H9 (cell line): ENCODE results near the gene ZSCAN30. TPM values are rescaled to one million over a fixed set of nuclear protein-coding genes. Genes with fewer than 3 reads are reported as not detected.

Experiments
- DNase-seq: peaks from one replicate; pipeline ENCODE4 v3.0.0-alpha.2; 2017
- H2AFZ ChIP-seq: one replicate; pipeline ENCODE4 v1.6.1; 2013; ENCODE audit warnings: mild to moderate bottlenecking, low read length, control low read depth, moderate library complexity
- H2AK5ac ChIP-seq: 2 replicates; pipeline ENCODE4 v1.6.1; 2013; ENCODE audit warnings: low read length, control low read depth, mixed read lengths; ENCODE audit not compliant: insufficient read length
- H2BK120ac ChIP-seq: one replicate; pipeline ENCODE4 v1.6.1; 2013; ENCODE audit warnings: low read depth, mild to moderate bottlenecking, low read length, control low read depth, inconsistent platforms; ENCODE audit not compliant: poor library complexity, severe bottlenecking
- H2BK12ac ChIP-seq: 2 replicates; pipeline ENCODE4 v1.6.1; 2013; ENCODE audit warnings: low read length, control low read depth, mixed read lengths, low read depth; ENCODE audit not compliant: insufficient read length
- H2BK15ac ChIP-seq: 2 replicates; pipeline ENCODE4 v1.6.1; 2013; ENCODE audit warnings: low read depth, low read length, control low read depth
- H2BK20ac ChIP-seq: one replicate; pipeline ENCODE4 v1.6.1; 2013; ENCODE audit warnings: low read depth, mild to moderate bottlenecking, low read length, control low read depth, inconsistent platforms; ENCODE audit not compliant: poor library complexity, severe bottlenecking
- H2BK5ac ChIP-seq: 2 replicates; pipeline ENCODE4 v1.6.1; 2013; ENCODE audit warnings: low read length, control low read depth, mixed read lengths; ENCODE audit not compliant: insufficient read length
- H3K14ac ChIP-seq: 2 replicates; pipeline ENCODE4 v1.6.1; 2013; ENCODE audit warnings: low read length, control low read depth; ENCODE audit not compliant: insufficient read depth
- H3K18ac ChIP-seq: 2 replicates; pipeline ENCODE4 v1.6.1; 2013; ENCODE audit warnings: low read depth, mild to moderate bottlenecking, mixed read lengths, low read length, control low read depth; ENCODE audit not compliant: insufficient read length
- H3K23ac ChIP-seq: 2 replicates; pipeline ENCODE4 v1.6.1; 2013; ENCODE audit warnings: low read length, control low read depth, mixed read lengths, low read depth; ENCODE audit not compliant: insufficient read length
- H3K23me2 ChIP-seq: 2 replicates; pipeline ENCODE4 v1.6.1; 2013; ENCODE audit warnings: low read depth, mild to moderate bottlenecking, mixed read lengths, low read length, control low read depth; ENCODE audit not compliant: insufficient read length, poor library complexity, severe bottlenecking
- H3K27ac ChIP-seq: 2 replicates; pipeline ENCODE4 v1.5.1; 2013; ENCODE audit warnings: low read length, control low read depth, mixed read lengths, low read depth; ENCODE audit not compliant: insufficient read length
- H3K27me3 ChIP-seq: 2 replicates; pipeline ENCODE4 v1.6.1; 2013; ENCODE audit warnings: low read length, control low read depth, inconsistent platforms; ENCODE audit not compliant: insufficient read depth
- H3K4ac ChIP-seq: 2 replicates; pipeline ENCODE4 v1.6.1; 2013; ENCODE audit warnings: low read depth, mild to moderate bottlenecking, control low read depth, inconsistent platforms, low read length, moderate library complexity
- H3K4me1 ChIP-seq: 2 replicates; pipeline ENCODE4 v1.6.1; 2013; ENCODE audit warnings: low read length, control low read depth, inconsistent platforms; ENCODE audit not compliant: insufficient read depth
- H3K4me2 ChIP-seq: 2 replicates; pipeline ENCODE4 v1.6.1; 2013; ENCODE audit warnings: low read length, control low read depth, mixed read lengths; ENCODE audit not compliant: insufficient read length, insufficient read depth
- H3K56ac ChIP-seq: 2 replicates; pipeline ENCODE4 v1.6.1; 2013; ENCODE audit warnings: low read depth, mild to moderate bottlenecking, mixed read lengths, low read length, control low read depth; ENCODE audit not compliant: insufficient read length
- H3K79me1 ChIP-seq: 2 replicates; pipeline ENCODE4 v1.6.1; 2013; ENCODE audit warnings: low read depth, mild to moderate bottlenecking, moderate library complexity, low read length, control low read depth, inconsistent platforms; ENCODE audit not compliant: insufficient read depth, poor library complexity, severe bottlenecking
- H3K79me2 ChIP-seq: 2 replicates; pipeline ENCODE4 v1.6.1; 2013; ENCODE audit warnings: low read length, control low read depth, inconsistent platforms; ENCODE audit not compliant: insufficient read depth
- H3K9ac ChIP-seq: 2 replicates; pipeline ENCODE4 v1.6.1; 2013; ENCODE audit warnings: low read length, control low read depth, mixed read lengths; ENCODE audit not compliant: insufficient read length; ENCODE audit errors: extremely low read depth
- H3K9me3 ChIP-seq: one replicate; pipeline ENCODE4 v1.6.1; 2013; ENCODE audit warnings: low read depth, low read length, inconsistent platforms; ENCODE audit not compliant: control insufficient read depth
- H3T11ph ChIP-seq: one replicate; pipeline ENCODE4 v1.6.1; 2013; ENCODE audit warnings: mild to moderate bottlenecking, low read length, control low read depth, inconsistent platforms
- H4K20me1 ChIP-seq: one replicate; pipeline ENCODE4 v1.6.1; 2013; ENCODE audit not compliant: control insufficient read depth, insufficient read length, insufficient read depth
- H4K5ac ChIP-seq: 2 replicates; pipeline ENCODE4 v1.6.1; 2013; ENCODE audit warnings: low read depth, mild to moderate bottlenecking, mixed read lengths, low read length, control low read depth; ENCODE audit not compliant: insufficient read length
- H4K8ac ChIP-seq: replicated peaks from 2 replicates; pipeline ENCODE4 v1.6.1; 2013; ENCODE audit warnings: low read length, control low read depth, mixed read lengths, low read depth; ENCODE audit not compliant: insufficient read length
- H4K91ac ChIP-seq: 2 replicates; pipeline ENCODE4 v1.6.1; 2013; ENCODE audit warnings: low read depth, mild to moderate bottlenecking, moderate library complexity, mixed read lengths, low read length, control low read depth; ENCODE audit not compliant: insufficient read length
- H3K27ac Mint-ChIP-seq, 3 experiments: 2 replicates in 2 of 3; 3 replicates in 1 of 3; pipeline ENCODE4 v1.8.0; 2020 to 2021; ENCODE audit warnings: mixed read lengths in 3 of 3, mild to moderate bottlenecking in 1 of 3, moderate library complexity in 1 of 3
- H3K27me3 Mint-ChIP-seq: 2 replicates; pipeline ENCODE4 v1.8.0; 2021; ENCODE audit warnings: low read depth, mild to moderate bottlenecking, moderate library complexity, mixed read lengths
- H3K36me3 Mint-ChIP-seq, 3 experiments: 2 replicates in 2 of 3; 3 replicates in 1 of 3; pipeline ENCODE4 v1.8.0; 2020 to 2021; ENCODE audit warnings: low read depth in 3 of 3, mixed read lengths in 3 of 3; ENCODE audit not compliant: insufficient read depth in 1 of 3
- H3K4me1 Mint-ChIP-seq, 2 experiments: 2 replicates each; pipeline ENCODE4 v1.8.0; 2020; ENCODE audit warnings: mixed read lengths in 2 of 2
- H3K4me3 Mint-ChIP-seq, 2 experiments: 2 replicates in 1 of 2; 3 replicates in 1 of 2; pipeline ENCODE4 v1.8.0; 2020 to 2021; ENCODE audit warnings: mild to moderate bottlenecking in 2 of 2, mixed read lengths in 2 of 2, moderate library complexity in 1 of 2
- H3K9me3 Mint-ChIP-seq, 2 experiments: 2 replicates in 1 of 2; 3 replicates in 1 of 2; pipeline ENCODE4 v1.8.0; 2020; ENCODE audit warnings: mild to moderate bottlenecking in 2 of 2, mixed read lengths in 2 of 2, moderate library complexity in 1 of 2
- CTCF ChIP-seq: fragments of 200-600 bp; sonication (generic); conservative IDR thresholded peaks from 3 replicates; pipeline ENCODE4 v1.8.0; 2021; ENCODE audit warnings: antibody characterized with exemption, mild to moderate bottlenecking
- WGBS: extraction: QIAGEN DNeasy Blood & Tissue Kit; methylation state at CpG from one replicate; pipeline ENCODE4 v1.1.7; 2013; ENCODE audit warnings: missing lambda C conversion rate, low lambda C conversion rate, mixed read lengths; ENCODE audit not compliant: insufficient read length; ENCODE audit errors: extremely low coverage; 5-methylcytosine and 5-hydroxymethylcytosine counted together
- total RNA-seq: library from RNA; stranded (reverse); gene quantifications from 2 replicates; pipeline ENCODE4 v1.2.1, GENCODE V29; 2021

ZSCAN30 gene
- total RNA-seq, 1 experiment from 2014 or later: 11.6 TPM

DNA sequence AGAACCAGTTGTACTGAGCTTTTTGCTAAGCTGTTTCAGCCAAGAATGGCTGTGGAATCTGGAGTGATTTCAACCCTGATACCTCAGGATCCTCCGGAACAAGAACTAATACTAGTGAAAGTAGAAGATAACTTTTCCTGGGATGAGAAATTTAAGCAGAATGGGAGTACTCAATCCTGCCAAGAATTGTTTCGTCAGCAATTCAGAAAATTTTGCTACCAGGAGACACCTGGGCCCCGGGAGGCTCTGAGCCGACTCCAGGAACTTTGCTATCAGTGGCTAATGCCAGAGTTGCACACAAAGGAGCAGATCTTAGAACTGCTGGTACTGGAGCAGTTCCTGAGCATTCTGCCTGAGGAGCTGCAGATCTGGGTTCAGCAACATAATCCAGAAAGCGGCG, 47.6 kb downstream of the ZSCAN30 start:
- no peak overlapping the region; the same call in 1 of the 2 replicates for H3K4ac ChIP-seq
- no peak overlapping the region for H3K4me2 ChIP-seq
- H3K36me3 Mint-ChIP-seq: peaks cover 47 to 52% (median 52%) of the 10 kb centered on the region in 3 experiments
- H3K27me3 Mint-ChIP-seq: no peaks in the 10 kb centered on the region
- H3K9ac ChIP-seq: peak overlapping the region; percentile 10
- no peak for TF ChIP-seq CTCF
- H3T11ph ChIP-seq: no peak overlapping the region
- H2BK5ac ChIP-seq: no peak overlapping the region
- no CpG with 5 or more reads among the region's 6 CpGs for WGBS
- no peak overlapping the region for H4K5ac ChIP-seq
- no peak overlapping the region for H3K23ac ChIP-seq
- H3K4me3 Mint-ChIP-seq: peak overlapping the region; percentile 88 to 94; a peak in 3 of 5 replicates
- no peaks in the 10 kb centered on the region for H3K9me3 ChIP-seq
- H3K27ac Mint-ChIP-seq: peak overlapping the region in 2 of 3 experiments; percentile 62 to 77; a peak in 2 of 7 replicates
- H4K20me1 ChIP-seq: no peaks in the 10 kb centered on the region
- no peak overlapping the region for H4K8ac ChIP-seq
- no peak for DNase-seq
- H2BK20ac ChIP-seq: no peak overlapping the region
- no peak overlapping the region for H3K18ac ChIP-seq
- H2AFZ ChIP-seq: no peak overlapping the region
- peaks cover 4% of the 10 kb centered on the region; the same call in 1 of the 2 replicates for H3K79me2 ChIP-seq
- no peaks in the 10 kb centered on the region for H3K4me1 ChIP-seq
- H2BK120ac ChIP-seq: no peak overlapping the region
- no peak overlapping the region for H3K14ac ChIP-seq
- no peaks in the 10 kb centered on the region for H3K27me3 ChIP-seq
- H3K56ac ChIP-seq: no peak overlapping the region
- H3K79me1 ChIP-seq: peaks cover 3% of the 10 kb centered on the region
- no peak overlapping the region for H2BK15ac ChIP-seq
- H3K4me1 Mint-ChIP-seq: peaks cover 6 to 13% of the 10 kb centered on the region in 2 experiments
- H3K23me2 ChIP-seq: peaks cover 3% of the 10 kb centered on the region
- H4K91ac ChIP-seq: no peak overlapping the region
- H2AK5ac ChIP-seq: no peak overlapping the region
- H3K27ac ChIP-seq: no peak overlapping the region
- no peak overlapping the region for H2BK12ac ChIP-seq
- no peaks in the 10 kb centered on the region; a peak in 1 of 5 replicates for H3K9me3 Mint-ChIP-seq
